Medulla oblongata (tissue), 1 donor: Measurements from ENCODE around the gene SERGEF.
A peak's percentile ranks its signal among the peaks of the same experiment; 100 is the strongest.

Experiments
- DNase-seq: peaks from one replicate; pipeline ENCODE4 v3.0.0-alpha.2; 2015; ENCODE audit errors: extremely low spot score

The SERGEF gene

GRCh38 chr11:17861036-17861755 is 151.7 kb downstream of the SERGEF start:
- DNase-seq: no peak

DNA sequence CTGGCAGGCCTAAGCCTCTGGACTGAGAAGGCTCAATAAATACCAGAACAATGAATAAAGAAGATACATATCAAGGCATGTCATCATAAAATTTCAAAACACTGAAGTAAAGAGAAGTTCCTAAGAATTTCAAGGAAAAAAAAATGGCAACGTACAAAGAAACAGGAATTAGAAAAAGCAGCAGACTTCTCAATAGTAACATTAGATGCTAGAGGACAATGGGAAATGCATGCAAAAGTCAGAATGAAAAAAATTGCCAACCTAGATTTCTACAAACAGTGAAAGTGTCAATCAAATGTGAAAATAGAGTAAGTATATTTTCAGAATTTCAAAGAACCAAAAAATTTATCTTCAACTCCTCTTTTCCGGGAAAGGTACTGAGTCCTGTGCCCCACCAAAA is 153.3 kb downstream of the SERGEF start:
- DNase-seq: no peak

DNA sequence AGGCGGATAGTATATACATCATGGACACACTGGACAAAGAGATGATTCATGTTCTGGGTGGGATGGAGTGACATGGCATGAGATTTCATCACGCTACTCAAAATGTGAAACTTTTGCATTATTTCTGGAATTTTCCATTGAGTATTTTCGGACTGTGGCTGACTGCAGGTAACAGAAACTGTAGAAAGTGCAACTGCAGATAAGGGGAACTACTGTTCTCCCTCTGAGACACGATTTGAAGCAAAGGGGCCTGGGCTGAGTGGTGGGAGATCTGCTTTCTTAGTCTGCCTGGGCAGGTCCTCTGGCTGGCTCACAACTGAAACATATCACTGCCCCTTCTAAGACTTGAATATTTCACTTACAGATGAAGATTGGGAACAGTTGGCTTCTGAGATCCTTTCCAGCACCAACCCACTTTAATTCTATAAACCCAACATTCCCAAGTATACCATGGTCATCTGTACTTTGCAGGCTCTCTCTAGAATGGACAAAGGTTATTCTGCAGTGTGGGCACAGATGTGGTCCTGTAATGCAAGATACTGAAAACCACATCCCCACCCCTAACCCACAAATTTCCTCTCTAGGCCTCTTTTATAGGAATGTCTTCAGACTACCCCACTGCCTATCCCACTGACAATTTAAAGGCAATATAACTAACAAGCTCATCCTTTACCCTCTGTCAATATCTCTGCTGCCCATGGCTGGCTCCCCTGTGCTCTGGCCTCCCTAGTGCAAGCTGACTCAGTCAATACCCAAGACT is 157.1 kb downstream of the SERGEF start:
- no peak for DNase-seq

- DNase-seq: no peak
Measured at GRCh38 chr11:17853280-17853679, 159.6 kb downstream of the SERGEF start.

- no peak for DNase-seq
Measured at GRCh38 chr11:17852246-17852645, 160.6 kb downstream of the SERGEF start.

GRCh38 chr11:17851697-17852096 is 161.2 kb downstream of the SERGEF start:
- DNase-seq: no peak

DNA sequence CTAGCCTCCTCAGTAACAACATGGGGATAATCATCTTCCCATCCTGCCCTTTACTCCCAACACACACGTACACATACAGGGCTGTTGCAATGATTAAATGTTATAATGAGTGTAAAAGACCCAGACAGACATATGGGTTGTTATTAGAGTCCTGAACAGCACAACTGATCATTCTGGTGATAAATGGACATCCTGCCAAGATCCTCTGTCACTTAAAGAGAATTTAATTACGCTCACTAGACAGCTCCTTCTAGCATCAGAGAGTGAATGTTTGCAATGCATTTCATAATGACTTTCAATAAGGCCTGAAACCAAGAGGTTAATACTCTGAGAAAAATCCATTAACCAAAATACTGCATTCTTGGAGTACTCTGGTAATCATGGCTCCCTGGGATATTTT is 162.5 kb downstream of the SERGEF start:
- DNase-seq: no peak

DNA sequence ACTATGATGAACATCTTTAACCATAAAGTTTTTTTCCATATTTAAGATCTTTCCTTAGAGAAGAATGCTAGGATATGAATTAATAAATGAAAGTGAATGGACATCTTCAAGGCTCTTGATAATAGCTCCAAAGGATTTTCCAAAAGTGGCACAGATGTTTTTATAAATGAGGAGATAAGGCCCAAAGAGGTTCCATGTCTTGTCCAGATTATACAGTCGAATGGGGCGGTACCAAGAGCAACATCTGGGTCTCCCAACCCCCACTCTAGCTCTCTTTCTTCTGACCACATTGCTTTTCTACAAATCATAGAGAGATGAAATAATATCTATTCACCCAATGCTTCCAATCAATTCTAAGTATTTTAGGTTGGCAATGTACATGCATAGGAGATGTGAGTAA is 164.1 kb downstream of the SERGEF start:
- DNase-seq: no peak

- no peak for DNase-seq
Measured at GRCh38 chr11:17846852-17847453, 165.9 kb downstream of the SERGEF start.

- DNase-seq: no peak
Measured at GRCh38 chr11:17845431-17845881, 167.4 kb downstream of the SERGEF start.

GRCh38 chr11:17840101-17840548 is 172.7 kb downstream of the SERGEF start:
- DNase-seq: no peak

GRCh38 chr11:17839450-17839849 is 173.4 kb downstream of the SERGEF start:
- peak; percentile 39 for DNase-seq

- DNase-seq: no peak
Measured at GRCh38 chr11:17838102-17838501, 174.7 kb downstream of the SERGEF start.

DNA sequence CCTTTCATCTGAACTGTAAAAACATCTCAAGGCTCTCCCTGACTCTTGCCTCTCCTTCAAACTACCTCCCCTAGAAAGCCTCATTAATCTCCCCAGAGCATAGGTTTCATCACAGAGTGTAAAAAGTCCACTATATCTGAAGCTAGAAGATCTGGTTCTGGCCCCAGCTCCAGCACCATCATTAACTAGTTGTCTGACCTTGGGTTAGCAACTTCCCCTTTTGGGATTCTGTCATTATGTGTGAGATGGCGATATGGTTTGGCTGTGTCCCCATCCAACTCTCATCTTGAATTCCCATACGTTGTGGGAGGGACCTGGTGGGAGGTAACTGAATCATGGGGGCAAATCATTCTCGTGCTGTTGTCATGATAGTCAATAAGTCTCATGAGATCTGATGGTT is 181.0 kb downstream of the SERGEF start:
- no peak for DNase-seq

- no peak for DNase-seq
Measured at GRCh38 chr11:17831228-17831627, 181.6 kb downstream of the SERGEF start.

- DNase-seq: peak; percentile 48
Measured at GRCh38 chr11:17828311-17828751, 184.5 kb downstream of the SERGEF start.

GRCh38 chr11:17827006-17827405 is 185.8 kb downstream of the SERGEF start:
- no peak for DNase-seq

DNA sequence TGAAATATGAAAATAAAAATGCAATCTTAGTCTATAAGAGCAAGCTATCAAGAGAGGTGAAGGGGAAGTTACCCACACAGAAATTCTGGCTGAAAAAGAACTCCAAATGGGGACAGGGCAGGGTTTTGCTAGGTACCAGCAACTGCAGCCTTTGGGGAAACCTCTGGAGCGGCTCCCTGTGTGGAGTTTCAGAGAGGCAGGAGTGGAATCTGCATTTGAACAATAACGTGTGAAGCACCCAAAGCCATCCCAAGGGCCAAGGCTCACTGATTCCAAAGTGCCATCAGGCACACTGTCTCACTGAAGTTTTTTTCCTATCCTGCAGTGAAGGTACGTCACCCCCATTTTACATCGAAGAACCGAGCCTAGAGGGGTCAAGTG is 190.5 kb downstream of the SERGEF start:
- DNase-seq: no peak

- DNase-seq: no peak
Measured at GRCh38 chr11:17821648-17822400, 191.0 kb downstream of the SERGEF start.

DNA sequence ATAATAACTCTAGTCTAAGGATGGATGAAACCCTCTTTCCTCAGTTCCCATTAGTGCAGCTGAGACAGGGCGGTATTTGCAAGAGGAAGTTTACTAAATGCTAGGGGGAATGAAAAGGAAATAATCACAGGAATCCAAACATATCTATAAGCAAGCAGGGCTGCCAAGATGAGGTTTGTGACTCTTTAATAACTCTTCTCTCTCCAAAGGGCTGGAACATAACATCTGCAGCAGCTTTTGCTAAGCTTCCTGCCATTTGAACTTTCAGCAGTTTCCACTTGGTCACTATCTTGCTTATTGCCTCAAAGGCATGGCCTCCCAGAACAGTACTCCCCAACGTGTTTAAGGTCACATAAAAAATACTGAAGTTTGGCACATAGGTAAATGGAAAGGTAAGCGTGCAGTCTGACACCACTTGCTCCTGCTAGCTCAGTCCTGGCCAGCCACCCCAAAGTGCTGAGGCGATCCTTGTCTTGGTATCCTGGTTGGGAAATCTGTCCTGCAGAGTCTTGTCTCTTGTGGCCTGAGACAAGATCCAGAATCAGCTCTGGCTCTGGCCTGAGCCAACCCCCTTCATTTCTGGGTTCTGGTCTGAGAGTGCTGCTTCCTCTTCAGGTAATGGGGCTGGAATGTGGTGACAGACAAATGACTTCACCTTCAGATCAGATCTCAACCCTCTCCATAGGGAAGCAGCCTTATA is 196.5 kb downstream of the SERGEF start:
- no peak for DNase-seq

DNA sequence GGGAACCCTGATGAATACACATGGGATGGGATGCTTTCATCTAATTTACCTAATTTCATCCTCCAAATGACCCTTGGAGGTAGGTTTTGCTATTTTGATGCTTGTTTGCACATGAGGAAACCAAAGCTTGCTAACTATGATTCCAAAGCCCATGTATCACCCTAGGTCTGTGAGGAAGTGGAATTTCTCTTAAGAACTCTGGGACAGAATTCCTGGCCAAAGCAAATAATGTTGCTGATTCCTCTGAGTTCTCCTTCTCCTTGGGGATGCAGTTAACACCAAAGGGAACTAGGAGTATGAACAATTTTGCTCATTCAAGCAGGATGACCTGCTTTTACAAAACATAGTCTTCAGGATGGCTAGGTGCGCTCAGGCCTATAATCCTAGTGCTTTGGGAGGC is 198.3 kb downstream of the SERGEF start:
- DNase-seq: no peak
